ENCODE data around the gene RPL27.

GRCh38 chr17:42982266-42982665, 16.0 kb upstream of the RPL27 start:
- TF ChIP-seq CTCF (conservative IDR thresholded peaks at IDR 0.05; ENCODE audit: low read depth, low read length), result no peak
- no peak for TF ChIP-seq EZH2 (IDR thresholded peaks at IDR 0.05; ENCODE audit: borderline replicate concordance, low read depth, low read length, poor library complexity, severe bottlenecking)

Data from A673 (cell line).